OCI-LY7 (cell line): ENCODE measurements around the gene AGBL3. TPM values are rescaled to one million over a fixed set of nuclear protein-coding genes. Genes with fewer than 3 reads are reported as not detected.

ENCODE experiments used
- BruUV-seq: library from RNA; stranded (reverse); fragments of 400-500 nt; replicated peaks from 2 replicates; lab custom pipeline; 2021; lab: Mats Ljungman, UMichigan
- CTCF ChIA-PET: fragments of 300-600 bp; sonication (Branson Sonifier 250); formaldehyde crosslinking; loops from one replicate; lab custom pipeline; 2022; ENCODE audit warnings: antibody characterized with exemption; ENCODE audit not compliant: unreplicated experiment; lab: Charles Lee
- POLR2A ChIA-PET: fragments of 300-600 bp; sonication (Branson Sonifier 250); formaldehyde crosslinking; loops from one replicate; lab custom pipeline; 2022; ENCODE audit warnings: antibody characterized with exemption; lab: Charles Lee
- DNase-seq: peaks from one replicate; pipeline ENCODE4 v3.0.0-alpha.2; 2015; ENCODE audit warnings: low spot score
- H2AFZ ChIP-seq: fragments of 200-600 bp; sonication (generic), shearing (Covaris generic); 2 replicates; pipeline ENCODE4 v1.6.1; 2014; ENCODE audit warnings: mild to moderate bottlenecking, antibody characterized with exemption, low read length, moderate library complexity
- H3K27ac ChIP-seq: fragments of 200-600 bp; sonication (generic); 2 replicates; pipeline ENCODE4 v1.5.1; 2014; ENCODE audit warnings: mixed run types, low read depth, mild to moderate bottlenecking, moderate library complexity, low read length, inconsistent platforms; ENCODE audit not compliant: poor library complexity, severe bottlenecking
- H3K36me3 ChIP-seq: fragments of 200-600 bp; sonication (generic); 2 replicates; pipeline ENCODE4 v1.6.1; 2014; ENCODE audit warnings: mild to moderate bottlenecking, antibody characterized with exemption, low read length, moderate library complexity, mixed read lengths; ENCODE audit not compliant: insufficient read depth
- H3K4me1 ChIP-seq: fragments of 200-600 bp; sonication (generic); 2 replicates; pipeline ENCODE4 v1.5.1; 2014; ENCODE audit warnings: mild to moderate bottlenecking, low read length; ENCODE audit not compliant: insufficient read depth, poor library complexity, severe bottlenecking
- H3K4me2 ChIP-seq: fragments of 200-600 bp; sonication (generic); 2 replicates; pipeline ENCODE4 v1.6.1; 2014; ENCODE audit warnings: mild to moderate bottlenecking, low read length
- H3K4me3 ChIP-seq: fragments of 200-600 bp; sonication (generic); 2 replicates; pipeline ENCODE4 v1.5.1; 2014; ENCODE audit warnings: mild to moderate bottlenecking, low read depth, low read length; ENCODE audit not compliant: poor library complexity, severe bottlenecking
- H3K79me2 ChIP-seq: fragments of 200-600 bp; sonication (generic); 2 replicates; pipeline ENCODE4 v1.6.1; 2016; ENCODE audit warnings: low read depth, mild to moderate bottlenecking, low read length, moderate library complexity, mixed read lengths; ENCODE audit not compliant: insufficient read depth
- H3K9me2 ChIP-seq: fragments of 200-600 bp; sonication (generic); 2 replicates; pipeline ENCODE4 v1.6.1; 2016; ENCODE audit warnings: mild to moderate bottlenecking, low read length, mixed read lengths; ENCODE audit not compliant: insufficient read depth
- H3K9me3 ChIP-seq: fragments of 200-600 bp; sonication (generic); 2 replicates; pipeline ENCODE4 v1.6.1; 2014; ENCODE audit warnings: mild to moderate bottlenecking, mixed run types, low read length, mixed read lengths
- H4K20me1 ChIP-seq: fragments of 200-600 bp; sonication (generic); 2 replicates; pipeline ENCODE4 v1.6.1; 2014; ENCODE audit warnings: mild to moderate bottlenecking, antibody characterized with exemption, low read length, moderate library complexity, mixed read lengths; ENCODE audit not compliant: insufficient read depth
- CTCF ChIP-seq: fragments of 200-600 bp; sonication (generic); conservative IDR thresholded peaks from 2 replicates; pipeline ENCODE4 v1.5.1; 2014; ENCODE audit warnings: mild to moderate bottlenecking, antibody characterized with exemption, low read length, moderate library complexity, mixed read lengths
- EZH2phosphoT487 ChIP-seq: fragments of 200-600 bp; sonication (generic); IDR thresholded peaks from 2 replicates; pipeline ENCODE4 v1.6.1; 2018; ENCODE audit warnings: low read depth, borderline replicate concordance, mild to moderate bottlenecking, mixed run types, antibody characterized with exemption, low read length, moderate library complexity, mixed read lengths
- intact Hi-C: fragments of 100-400 bp; cut with micrococcal nuclease; formaldehyde crosslinking; loops from one replicate; pipeline ENCODE4 v1.10.0; 2022; ENCODE audit not compliant: unreplicated experiment
- total RNA-seq, 2 experiments: library from RNA; depleted of rRNA in 1 of 2; stranded (reverse); fragments of >200 nt in 1 of 2; shearing (Covaris generic) in 1 of 2; gene quantifications; 2 replicates each; pipeline ENCODE4 v1.2.3, GENCODE V29; 2014 to 2022

Gene AGBL3
- total RNA-seq, 2 experiments from 2014 or later = 3.5 to 4.9 TPM

DNA sequence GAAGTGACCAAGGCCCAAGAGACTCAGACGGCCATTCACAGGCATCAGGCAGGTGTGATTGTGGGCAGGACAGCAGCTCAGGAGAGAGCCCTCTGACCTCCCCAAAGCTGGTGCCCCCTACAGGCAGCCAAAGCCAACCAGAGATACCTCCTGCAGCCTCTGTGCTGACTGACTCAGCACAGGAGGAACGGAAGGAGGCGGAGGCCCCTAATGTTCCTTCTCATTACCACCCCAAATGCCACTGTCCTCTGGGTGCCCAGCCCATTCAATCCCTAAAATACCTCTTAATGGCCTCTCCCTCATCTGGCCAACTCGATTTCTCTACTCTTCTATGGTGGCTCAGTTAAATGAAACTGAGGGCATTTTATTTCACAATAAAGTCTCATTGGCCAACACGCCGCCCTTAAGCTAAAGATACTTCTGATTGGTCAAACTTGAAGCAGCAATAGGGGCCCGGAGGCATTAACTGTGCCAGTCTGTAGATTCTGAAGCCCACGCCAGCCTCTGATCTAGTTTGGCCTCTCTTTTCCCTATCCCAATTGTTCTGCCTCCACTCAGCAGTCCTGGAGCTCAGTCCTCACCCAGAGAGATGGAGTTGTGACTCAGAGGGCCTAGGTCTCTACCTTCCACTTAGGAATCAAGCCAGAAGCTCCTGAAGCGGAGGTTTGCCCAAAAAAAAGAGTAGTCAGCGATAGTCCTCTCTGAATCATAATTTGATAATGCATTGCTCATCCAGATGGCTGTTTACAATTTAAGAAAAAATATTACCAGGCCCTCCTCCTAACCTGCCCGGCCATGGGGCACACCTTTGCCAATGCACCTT, 183.0 kb downstream of the AGBL3 start:
- peak overlapping the region; percentile 31; the same call in 1 of the 2 replicates for H2AFZ ChIP-seq
- BruUV-seq = TSS peak; percentile 66
- H3K9me2 ChIP-seq = no peaks in the 10 kb centered on the region
- intact Hi-C loops = no loop called here
- peak; percentile 75 for DNase-seq
- H3K4me3 ChIP-seq = peak overlapping the region; percentile 76
- H3K27ac ChIP-seq = peak overlapping the region; percentile 82
- H4K20me1 ChIP-seq = peaks cover 6% of the 10 kb centered on the region; the same call in 1 of the 2 replicates
- POLR2A ChIA-PET = interaction anchor here (0.8 to 4.3 kb wide), 7 partner anchors 9 to 523 kb away, joined by 3 to 35 read pairs (median 9); partner anchors contain the start of genes AGBL3, BPGM and TMEM140
- peak overlapping the region; percentile 98 for H3K4me2 ChIP-seq
- H3K79me2 ChIP-seq = peaks cover 16% of the 10 kb centered on the region; the same call in 1 of the 2 replicates
- CTCF ChIA-PET = interaction anchor here (0.8 to 1.2 kb wide), 2 partner anchors 8 to 183 kb away, joined by 4 to 6 read pairs; partner anchors contain the start of gene AGBL3
- H3K4me1 ChIP-seq = peaks cover 32% of the 10 kb centered on the region
- peaks cover 46% of the 10 kb centered on the region for H3K36me3 ChIP-seq
- no peaks in the 10 kb centered on the region for H3K9me3 ChIP-seq
- TF ChIP-seq CTCF (peak; percentile 86), EZH2phosphoT487 (no peak)

DNA sequence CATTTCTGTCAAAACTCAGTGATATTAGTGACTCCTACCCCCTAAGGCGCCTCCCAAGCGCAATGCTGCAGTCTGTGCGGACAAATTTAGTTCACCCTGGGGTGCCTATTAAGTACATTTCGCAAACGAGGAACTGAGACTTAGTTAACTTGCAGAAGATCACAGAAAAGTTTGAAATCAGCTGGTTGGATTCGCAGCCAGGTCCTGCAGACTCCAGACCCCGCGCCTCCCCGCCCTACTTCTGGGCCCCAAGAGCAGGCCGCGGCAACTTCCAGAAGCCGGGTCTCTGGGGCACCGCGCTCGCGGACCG, 183.6 kb downstream of the AGBL3 start:
- Histone ChIP-seq H3K27ac (peak overlapping the region; percentile 82), H3K4me1 (peaks cover 32% of the 10 kb centered on the region), H3K36me3 (peaks cover 41% of the 10 kb centered on the region), H3K4me3 (peak overlapping the region; percentile 76), H4K20me1 (peaks cover 6% of the 10 kb centered on the region; the same call in 1 of the 2 replicates), H3K9me2 (no peaks in the 10 kb centered on the region), H3K9me3 (no peaks in the 10 kb centered on the region), H2AFZ (peak overlapping the region; percentile 31), H3K79me2 (peaks cover 16% of the 10 kb centered on the region; the same call in 1 of the 2 replicates), H3K4me2 (peak overlapping the region; percentile 98)
- no TSS peak for BruUV-seq
- TF ChIP-seq EZH2phosphoT487 (no peak), CTCF (no peak)
- intact Hi-C loops = loop anchor here (1.0 to 10.0 kb wide), 6 partner anchors 41 to 812 kb away; partner anchors contain the start of genes AGBL3, AKR1B1, BPGM and WDR91
- POLR2A ChIA-PET = interaction anchor here (1.2 to 4.3 kb wide), 5 partner anchors 10 to 524 kb away, joined by 8 to 35 read pairs (median 12); partner anchors contain the start of genes AGBL3, BPGM and TMEM140
- CTCF ChIA-PET = interaction anchor here (0.6 to 1.2 kb wide), 2 partner anchors 9 to 183 kb away, joined by 3 to 6 read pairs; no protein-coding TSS in a partner anchor
- peak; percentile 69 for DNase-seq
